ENCODE results near the gene FRRS1L. TPM values are rescaled to one million over a fixed set of nuclear protein-coding genes. Genes with fewer than 3 reads are reported as not detected.

FRRS1L gene
- total and polyA plus RNA-seq, 2 of the 13 experiments (the other 11 are each of a cell fraction or from before 2014, with no cell fraction given), result 0.02 to 0.03 TPM

DNA sequence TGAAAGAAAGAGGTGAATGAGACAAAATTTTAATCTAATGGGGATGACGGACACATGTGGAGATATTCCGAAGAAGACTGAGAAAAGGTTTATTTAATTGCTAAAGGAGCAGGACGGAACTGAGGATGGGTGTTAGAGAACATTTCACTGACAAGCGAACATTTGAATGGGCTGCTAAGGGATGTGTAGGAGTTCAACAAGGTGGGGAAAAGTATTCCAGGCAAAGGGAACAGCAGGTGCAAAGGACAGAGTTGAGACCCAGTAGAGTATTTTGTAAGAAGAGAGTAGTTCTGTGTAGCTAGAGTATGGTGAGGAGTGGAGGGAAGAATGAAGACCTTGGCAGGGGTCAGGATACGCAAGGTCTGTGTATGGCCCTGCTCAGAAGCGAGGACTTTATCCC lies 47.4 kb upstream of the FRRS1L start:
- no peak overlapping the region for H3K9ac ChIP-seq (ENCODE audit: insufficient read depth, low read depth, low read length)
- ATAC-seq (no peak), FAIRE-seq (no peak), DNase-seq (ENCODE audit: low spot score) (no peak)
- in situ Hi-C loops (cut with HindIII; ENCODE audit: extremely low pct_ligation_motif_present, low pct_unique_long_range_greater_than_20kb) (no loop called here), intact Hi-C loops (cut with micrococcal nuclease; ENCODE audit: unreplicated experiment) (no loop called here)
- no peaks in the 10 kb centered on the region for H3K79me2 ChIP-seq (ENCODE audit: insufficient read depth, low read length)
- H3K36me3 ChIP-seq (replicated peaks in 1 of 2; ENCODE audit: control insufficient read depth in 1 of 2, insufficient read depth in 2 of 2, low read length in 2 of 2), result no peaks in the 10 kb centered on the region
- H3K4me1 ChIP-seq (ENCODE audit: insufficient read depth, low read length), result peaks cover 11% of the 10 kb centered on the region
- TF ChIP-seq TCF7L2 (IDR thresholded peaks at IDR 0.05; ENCODE audit: low read depth, low read length), result no peak
- TF ChIP-seq, protein P1, sequence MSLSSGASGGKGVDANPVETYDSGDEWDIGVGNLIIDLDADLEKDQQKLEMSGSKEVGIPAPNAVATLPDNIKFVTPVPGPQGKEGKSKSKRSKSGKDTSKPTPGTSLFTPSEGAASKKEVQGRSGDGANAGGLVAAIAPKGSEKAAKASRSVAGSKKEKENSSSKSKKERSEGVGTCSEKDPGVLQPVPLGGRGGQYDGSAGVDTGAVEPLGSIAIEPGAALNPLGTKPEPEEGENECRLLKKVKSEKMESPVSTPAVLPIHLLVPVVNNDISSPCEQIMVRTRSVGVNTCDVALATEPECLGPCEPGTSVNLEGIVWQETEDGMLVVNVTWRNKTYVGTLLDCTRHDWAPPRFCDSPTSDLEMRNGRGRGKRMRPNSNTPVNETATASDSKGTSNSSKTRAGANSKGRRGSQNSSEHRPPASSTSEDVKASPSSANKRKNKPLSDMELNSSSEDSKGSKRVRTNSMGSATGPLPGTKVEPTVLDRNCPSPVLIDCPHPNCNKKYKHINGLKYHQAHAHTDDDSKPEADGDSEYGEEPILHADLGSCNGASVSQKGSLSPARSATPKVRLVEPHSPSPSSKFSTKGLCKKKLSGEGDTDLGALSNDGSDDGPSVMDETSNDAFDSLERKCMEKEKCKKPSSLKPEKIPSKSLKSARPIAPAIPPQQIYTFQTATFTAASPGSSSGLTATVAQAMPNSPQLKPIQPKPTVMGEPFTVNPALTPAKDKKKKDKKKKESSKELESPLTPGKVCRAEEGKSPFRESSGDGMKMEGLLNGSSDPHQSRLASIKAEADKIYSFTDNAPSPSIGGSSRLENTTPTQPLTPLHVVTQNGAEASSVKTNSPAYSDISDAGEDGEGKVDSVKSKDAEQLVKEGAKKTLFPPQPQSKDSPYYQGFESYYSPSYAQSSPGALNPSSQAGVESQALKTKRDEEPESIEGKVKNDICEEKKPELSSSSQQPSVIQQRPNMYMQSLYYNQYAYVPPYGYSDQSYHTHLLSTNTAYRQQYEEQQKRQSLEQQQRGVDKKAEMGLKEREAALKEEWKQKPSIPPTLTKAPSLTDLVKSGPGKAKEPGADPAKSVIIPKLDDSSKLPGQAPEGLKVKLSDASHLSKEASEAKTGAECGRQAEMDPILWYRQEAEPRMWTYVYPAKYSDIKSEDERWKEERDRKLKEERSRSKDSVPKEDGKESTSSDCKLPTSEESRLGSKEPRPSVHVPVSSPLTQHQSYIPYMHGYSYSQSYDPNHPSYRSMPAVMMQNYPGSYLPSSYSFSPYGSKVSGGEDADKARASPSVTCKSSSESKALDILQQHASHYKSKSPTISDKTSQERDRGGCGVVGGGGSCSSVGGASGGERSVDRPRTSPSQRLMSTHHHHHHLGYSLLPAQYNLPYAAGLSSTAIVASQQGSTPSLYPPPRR (CRISPR knock-in tag; IDR thresholded peaks at IDR 0.05; ENCODE audit: borderline replicate concordance), result no peak
- TF ChIP-seq SIN3A (IDR thresholded peaks at IDR 0.05; ENCODE audit: borderline replicate concordance, low read depth, low read length), result no peak
- TF ChIP-seq ZNF781 (CRISPR knock-in tag; IDR thresholded peaks at IDR 0.05; ENCODE audit: borderline replicate concordance, not compliant biosample characterization), result no peak
- TF ChIP-seq SMARCC2 (IDR thresholded peaks at IDR 0.05), result no peak
- no peak for TF ChIP-seq NFIB (CRISPR knock-in tag; IDR thresholded peaks at IDR 0.05; ENCODE audit: borderline replicate concordance)
- TF ChIP-seq, protein P2, sequence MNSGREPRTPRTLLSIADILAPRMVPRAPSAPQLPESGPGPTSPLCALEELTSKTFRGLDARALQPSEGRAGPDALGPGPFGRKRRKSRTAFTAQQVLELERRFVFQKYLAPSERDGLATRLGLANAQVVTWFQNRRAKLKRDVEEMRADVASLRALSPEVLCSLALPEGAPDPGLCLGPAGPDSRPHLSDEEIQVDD (CRISPR knock-in tag; IDR thresholded peaks at IDR 0.05; ENCODE audit: borderline replicate concordance), result no peak
- TF ChIP-seq PRPF4 (IDR thresholded peaks at IDR 0.05; ENCODE audit: low read depth, low read length, poor library complexity, severe bottlenecking), result no peak
- TF ChIP-seq, protein P3, sequence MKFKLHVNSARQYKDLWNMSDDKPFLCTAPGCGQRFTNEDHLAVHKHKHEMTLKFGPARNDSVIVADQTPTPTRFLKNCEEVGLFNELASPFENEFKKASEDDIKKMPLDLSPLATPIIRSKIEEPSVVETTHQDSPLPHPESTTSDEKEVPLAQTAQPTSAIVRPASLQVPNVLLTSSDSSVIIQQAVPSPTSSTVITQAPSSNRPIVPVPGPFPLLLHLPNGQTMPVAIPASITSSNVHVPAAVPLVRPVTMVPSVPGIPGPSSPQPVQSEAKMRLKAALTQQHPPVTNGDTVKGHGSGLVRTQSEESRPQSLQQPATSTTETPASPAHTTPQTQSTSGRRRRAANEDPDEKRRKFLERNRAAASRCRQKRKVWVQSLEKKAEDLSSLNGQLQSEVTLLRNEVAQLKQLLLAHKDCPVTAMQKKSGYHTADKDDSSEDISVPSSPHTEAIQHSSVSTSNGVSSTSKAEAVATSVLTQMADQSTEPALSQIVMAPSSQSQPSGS (CRISPR knock-in tag; IDR thresholded peaks at IDR 0.05), result no peak
- TF ChIP-seq, protein P4, sequence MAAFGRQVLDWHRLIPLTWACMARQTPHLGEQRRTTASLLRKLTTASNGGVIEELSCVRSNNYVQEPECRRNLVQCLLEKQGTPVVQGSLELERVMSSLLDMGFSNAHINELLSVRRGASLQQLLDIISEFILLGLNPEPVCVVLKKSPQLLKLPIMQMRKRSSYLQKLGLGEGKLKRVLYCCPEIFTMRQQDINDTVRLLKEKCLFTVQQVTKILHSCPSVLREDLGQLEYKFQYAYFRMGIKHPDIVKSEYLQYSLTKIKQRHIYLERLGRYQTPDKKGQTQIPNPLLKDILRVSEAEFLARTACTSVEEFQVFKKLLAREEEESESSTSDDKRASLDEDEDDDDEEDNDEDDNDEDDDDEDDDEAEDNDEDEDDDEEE (CRISPR knock-in tag; IDR thresholded peaks at IDR 0.05), result no peak
- TF ChIP-seq, protein P5, sequence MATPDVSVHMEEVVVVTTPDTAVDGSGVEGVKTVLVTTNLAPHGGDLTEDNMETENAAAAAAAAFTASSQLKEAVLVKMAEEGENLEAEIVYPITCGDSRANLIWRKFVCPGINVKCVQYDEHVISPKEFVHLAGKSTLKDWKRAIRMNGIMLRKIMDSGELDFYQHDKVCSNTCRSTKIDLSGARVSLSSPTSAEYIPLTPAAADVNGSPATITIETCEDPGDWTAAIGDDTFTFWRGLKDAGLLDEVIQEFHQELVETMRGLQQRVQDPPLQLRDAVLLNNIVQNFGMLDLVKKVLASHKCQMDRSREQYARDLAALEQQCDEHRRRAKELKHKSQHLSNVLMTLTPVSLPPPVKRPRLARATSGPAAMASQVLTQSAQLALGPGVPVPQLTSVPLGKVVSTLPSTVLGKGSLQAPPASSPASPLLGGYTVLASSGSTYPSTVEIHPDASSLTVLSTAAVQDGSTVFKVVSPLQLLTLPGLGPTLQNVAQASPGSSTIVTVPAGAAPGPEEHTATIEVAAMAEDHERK (CRISPR knock-in tag; IDR thresholded peaks at IDR 0.05; ENCODE audit: low read depth), result no peak
- no peak for TF ChIP-seq ZNF34 (CRISPR knock-in tag; IDR thresholded peaks at IDR 0.05; ENCODE audit: borderline replicate concordance)
- no peak for TF ChIP-seq STAG1 (CRISPR knock-in tag; IDR thresholded peaks at IDR 0.05)
- no peak overlapping the region for H3K27ac ChIP-seq (ENCODE audit: extremely low read length, insufficient read depth, low read length)
- no peak overlapping the region for H3K4me3 ChIP-seq (replicated peaks in 1 of 3; ENCODE audit: insufficient read depth in 1 of 3, low read depth in 2 of 3, low read length in 3 of 3)
- POLR2A ChIA-PET, result no interaction called here
- no peaks in the 10 kb centered on the region for H3K9me3 ChIP-seq (ENCODE audit: low read length)
- CTCF ChIA-PET (ENCODE audit: low intra/inter-chr PET ratio, low total read pairs), result no interaction called here
- no peaks in the 10 kb centered on the region for H4K20me1 ChIP-seq (ENCODE audit: insufficient read depth, low read length)
- H3K27me3 ChIP-seq (ENCODE audit: control insufficient read depth in 1 of 2, insufficient read depth in 2 of 2, low read length in 2 of 2), result no peaks in the 10 kb centered on the region
- WGBS (ENCODE audit: low lambda C conversion rate), result 87% methylated on average over 6 of the region's 6 CpGs
- no peak overlapping the region for H2AFZ ChIP-seq (ENCODE audit: low read length)
- H3K4me2 ChIP-seq (ENCODE audit: low read depth, low read length), result no peak overlapping the region
- BruUV-seq (replicated peaks), result no TSS peak

Measured in HepG2 (cell line).